ENCODE results near the gene MCF2L.
A peak's percentile ranks its signal among the peaks of the same experiment; 100 is the strongest.
"Not testable (repeated sequence)": the region's sequence is repeated elsewhere in the genome, so short reads cannot be mapped to it uniquely, and the experiment has no call there.

Gene MCF2L

GRCh38 chr13:113105921-113106452 lies 137.0 kb downstream of the MCF2L start:
- DNase-seq = no peak

GRCh38 chr13:113106711-113107351 lies 137.8 kb downstream of the MCF2L start:
- no peak for DNase-seq

- not testable (repeated sequence) for DNase-seq
Observed at GRCh38 chr13:113108521-113108920, 139.5 kb downstream of the MCF2L start.

DNA sequence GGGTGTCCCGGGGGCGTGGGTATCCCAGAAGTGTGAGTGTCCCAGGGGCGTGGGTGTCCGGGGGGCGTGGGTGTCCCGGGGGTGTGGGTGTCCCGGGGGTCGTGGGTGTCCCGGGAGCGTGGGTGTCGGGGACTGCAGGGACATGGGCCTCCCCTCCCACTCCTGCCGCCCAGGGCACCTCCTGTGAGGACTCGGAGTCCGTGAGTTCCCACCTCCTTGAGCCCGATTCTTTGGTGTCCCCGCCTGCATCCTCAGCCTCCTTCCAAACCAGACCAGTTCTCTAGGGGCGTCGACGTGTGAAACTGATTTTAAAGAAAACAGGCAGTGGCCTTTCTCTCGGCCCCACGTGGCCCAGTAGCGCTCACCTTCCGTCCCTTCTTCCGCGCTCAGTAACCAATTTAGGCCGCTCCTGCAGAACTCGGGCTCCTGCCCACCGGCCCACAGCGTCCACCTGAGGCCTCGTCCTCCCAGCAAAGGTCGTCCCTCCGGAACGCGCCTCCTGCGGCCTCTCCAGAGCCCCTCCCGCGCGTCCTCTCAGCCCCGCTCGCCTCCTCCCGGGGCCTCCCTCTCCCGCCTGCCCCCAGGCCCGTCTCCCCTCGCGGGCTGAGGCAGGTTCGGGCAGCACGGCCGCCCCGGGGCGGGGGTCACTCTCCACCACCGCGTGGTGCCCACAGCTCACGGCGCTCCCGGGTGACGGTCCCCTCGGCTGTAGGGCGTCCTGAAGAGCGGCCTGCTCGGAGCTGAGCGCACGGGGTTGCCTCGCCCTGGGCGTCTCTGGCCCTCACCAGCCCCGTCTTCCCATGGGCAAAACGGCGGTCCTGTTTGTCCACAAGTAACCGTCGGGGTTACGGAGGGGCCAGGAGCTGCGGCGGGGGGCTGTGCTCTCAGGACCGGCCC lies 140.4 kb downstream of the MCF2L start:
- no peak for DNase-seq

- peak; percentile 26 for DNase-seq
Observed at GRCh38 chr13:113110048-113110851, 141.2 kb downstream of the MCF2L start.

- no peak for DNase-seq
Observed at GRCh38 chr13:113110852-113111315, 141.9 kb downstream of the MCF2L start.

DNA sequence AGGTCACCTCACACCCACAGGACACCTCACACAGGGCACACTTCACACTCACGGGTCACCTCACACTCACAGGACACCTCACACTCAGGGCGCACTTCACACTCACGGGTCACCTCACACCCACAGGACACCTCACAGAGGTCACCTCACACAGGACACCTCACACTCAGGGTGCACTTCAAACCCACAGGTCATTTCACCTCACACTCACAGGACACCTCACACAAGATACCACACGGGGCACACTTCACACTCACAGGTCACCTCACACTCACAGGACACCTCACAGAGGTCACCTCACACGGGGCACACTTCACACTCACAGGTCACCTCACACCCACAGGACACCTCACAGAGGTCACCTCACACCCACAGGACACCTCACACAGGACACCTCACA lies 142.8 kb downstream of the MCF2L start:
- DNase-seq = not testable (repeated sequence)

DNA sequence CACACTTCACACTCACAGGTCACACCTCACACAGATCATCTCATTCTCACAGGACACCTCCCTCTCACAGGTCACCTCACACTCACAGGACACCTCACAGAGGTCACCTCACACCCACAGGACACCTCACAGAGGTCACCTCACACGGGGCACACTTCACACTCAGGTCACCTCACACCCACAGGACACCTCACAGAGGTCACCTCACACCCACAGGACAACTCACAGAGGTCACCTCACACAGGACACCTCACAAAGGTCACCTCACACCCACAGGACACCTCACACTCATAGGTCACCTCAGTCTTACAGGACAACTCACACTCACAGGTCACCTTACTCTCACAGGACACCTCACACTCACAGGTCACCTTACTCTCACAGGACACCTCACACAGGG lies 143.5 kb downstream of the MCF2L start:
- not testable (repeated sequence) for DNase-seq

- DNase-seq = no peak
Observed at GRCh38 chr13:113112893-113113845, 144.2 kb downstream of the MCF2L start.

GRCh38 chr13:113113846-113114271 lies 144.8 kb downstream of the MCF2L start:
- DNase-seq = no peak

DNA sequence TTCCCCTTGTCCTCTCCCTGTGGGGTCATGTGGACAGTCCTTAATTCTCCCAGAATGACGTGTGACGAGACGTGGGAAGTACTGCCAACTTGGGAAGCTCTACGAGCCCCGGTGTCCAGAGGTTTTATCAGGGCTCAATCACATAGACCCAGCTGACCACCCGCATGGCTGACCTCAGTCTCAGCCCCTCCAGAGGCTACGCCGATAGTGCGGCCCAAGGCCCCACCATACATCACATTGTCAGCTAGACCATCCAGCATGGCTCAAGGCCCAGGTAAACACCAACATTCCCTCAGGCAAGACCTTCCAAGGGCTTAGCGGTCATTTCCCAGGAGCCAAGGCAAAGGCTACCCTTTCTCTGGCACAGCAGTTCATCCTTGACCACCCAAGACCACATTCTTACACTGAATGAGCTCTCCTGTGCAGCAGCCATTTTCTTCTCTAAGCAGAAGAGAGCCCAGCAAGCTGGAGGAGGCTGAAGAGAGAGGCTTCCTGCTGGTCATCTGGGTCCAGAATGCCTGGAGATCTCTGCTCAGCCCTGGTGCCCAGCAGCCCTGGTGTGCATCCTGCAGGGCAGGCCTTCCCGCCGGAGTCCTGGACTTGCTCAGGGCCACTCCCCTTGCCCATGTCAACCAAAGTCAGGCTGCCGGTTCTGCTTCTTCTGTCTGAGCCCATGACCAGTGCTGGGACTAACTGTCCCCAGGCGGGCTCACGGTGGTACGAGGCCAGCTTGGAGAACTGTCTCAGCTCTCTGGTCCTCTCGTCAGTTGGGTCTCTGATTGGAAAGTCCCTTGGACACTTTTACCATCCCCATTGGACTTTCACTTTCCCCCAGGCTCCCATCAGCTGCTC lies 145.7 kb downstream of the MCF2L start:
- DNase-seq = no peak

- no peak for DNase-seq
Observed at GRCh38 chr13:113115363-113116205, 146.6 kb downstream of the MCF2L start.

- no peak for DNase-seq
Observed at GRCh38 chr13:113116206-113116800, 147.3 kb downstream of the MCF2L start.

DNA sequence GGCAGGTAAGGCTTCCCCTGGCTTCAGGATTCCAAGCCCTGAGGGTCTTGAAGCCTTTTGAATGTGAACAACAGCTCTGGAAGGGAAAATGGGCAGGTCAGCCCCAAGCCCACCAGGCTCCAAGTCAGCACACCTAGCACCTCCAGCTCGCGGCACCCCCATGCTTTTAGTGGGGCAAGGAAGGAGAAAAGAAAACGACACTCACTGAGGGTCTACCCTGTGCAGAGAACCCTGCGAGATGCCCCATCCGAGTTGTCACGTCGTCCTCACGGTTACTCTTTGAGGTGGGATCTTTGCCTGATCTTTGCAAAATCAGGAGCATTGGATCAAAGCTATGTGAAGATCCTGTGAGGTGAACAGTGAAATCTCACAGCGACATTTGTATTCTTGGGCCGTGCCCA lies 147.9 kb downstream of the MCF2L start:
- DNase-seq = no peak

DNA sequence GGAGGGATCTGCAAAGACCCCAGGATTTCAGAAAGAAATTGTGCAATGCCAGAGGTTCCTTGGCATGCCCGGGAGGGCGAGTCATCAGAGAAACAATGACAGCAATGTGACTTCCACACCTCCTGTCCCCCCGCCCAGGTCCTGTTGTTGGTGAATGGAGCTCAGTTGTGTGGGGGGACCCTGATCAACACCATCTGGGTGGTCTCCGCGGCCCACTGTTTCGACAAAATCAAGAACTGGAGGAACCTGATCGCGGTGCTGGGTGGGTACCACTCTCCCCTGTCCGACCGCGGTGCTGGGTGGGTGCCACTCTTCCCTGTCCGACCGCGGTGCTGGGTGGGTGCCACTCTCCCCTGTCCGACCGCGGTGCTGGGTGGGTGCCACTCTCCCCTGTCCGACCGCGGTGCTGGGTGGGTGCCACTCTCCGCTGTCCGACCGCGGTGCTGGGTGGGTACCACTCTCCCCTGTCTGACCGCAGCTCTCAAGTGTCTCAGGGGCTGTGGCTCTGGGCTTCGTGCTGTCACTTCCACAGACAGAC lies 148.4 kb downstream of the MCF2L start:
- DNase-seq = no peak

DNA sequence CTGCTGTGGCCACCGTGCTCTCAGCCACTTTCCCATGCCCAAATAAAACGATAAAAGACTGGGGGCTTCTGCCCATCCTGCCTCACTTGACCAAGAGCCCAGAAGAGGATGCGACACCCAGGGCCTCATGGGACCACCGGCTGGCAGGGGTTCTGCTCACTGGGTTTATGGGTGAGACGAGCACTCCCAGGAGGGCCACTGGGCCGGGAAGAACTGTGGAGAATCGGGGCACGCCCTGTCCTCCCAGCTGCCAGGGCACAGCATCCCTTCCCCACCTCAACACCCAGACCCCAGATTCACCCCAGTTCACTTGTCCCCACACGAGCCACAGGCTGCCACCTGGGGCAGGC lies 148.9 kb downstream of the MCF2L start:
- no peak for DNase-seq

DNA sequence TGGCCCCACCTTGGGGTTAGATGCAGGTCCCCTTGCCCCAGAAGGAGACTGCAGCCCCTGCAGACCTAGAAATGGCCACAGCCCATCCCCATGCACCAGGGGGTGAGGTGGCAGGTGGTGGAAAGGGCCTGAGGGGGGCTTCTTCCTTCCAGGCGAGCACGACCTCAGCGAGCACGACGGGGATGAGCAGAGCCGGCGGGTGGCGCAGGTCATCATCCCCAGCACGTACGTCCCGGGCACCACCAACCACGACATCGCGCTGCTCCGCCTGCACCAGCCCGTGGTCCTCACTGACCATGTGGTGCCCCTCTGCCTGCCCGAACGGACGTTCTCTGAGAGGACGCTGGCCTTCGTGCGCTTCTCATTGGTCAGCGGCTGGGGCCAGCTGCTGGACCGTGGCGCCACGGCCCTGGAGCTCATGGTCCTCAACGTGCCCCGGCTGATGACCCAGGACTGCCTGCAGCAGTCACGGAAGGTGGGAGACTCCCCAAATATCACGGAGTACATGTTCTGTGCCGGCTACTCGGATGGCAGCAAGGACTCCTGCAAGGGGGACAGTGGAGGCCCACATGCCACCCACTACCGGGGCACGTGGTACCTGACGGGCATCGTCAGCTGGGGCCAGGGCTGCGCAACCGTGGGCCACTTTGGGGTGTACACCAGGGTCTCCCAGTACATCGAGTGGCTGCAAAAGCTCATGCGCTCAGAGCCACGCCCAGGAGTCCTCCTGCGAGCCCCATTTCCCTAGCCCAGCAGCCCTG lies 149.4 kb downstream of the MCF2L start:
- DNase-seq = no peak

GRCh38 chr13:113119166-113119821 lies 150.3 kb downstream of the MCF2L start:
- DNase-seq = no peak
